Right lobe of liver (tissue), 6 donors: ENCODE measurements around the gene RUBCNL. TPM values are rescaled to one million over a fixed set of nuclear protein-coding genes. Genes with fewer than 3 reads are reported as not detected.

Experiments used
- ATAC-seq, 4 donors: fragments of 200-7000 bp; cut with Tn5 transposase; one replicate each; pipeline ENCODE4 v1.9.1; 2020; ENCODE audit warnings: mild to moderate bottlenecking in 4 of 4, moderate library complexity in 4 of 4
- DNase-seq, 3 donors: peaks; one replicate each; pipeline ENCODE4 v3.0.0-alpha.2; 2020
- H3K27ac ChIP-seq, 3 donors: fragments of 200-600 bp; one replicate each; pipeline ENCODE4 v1.8.0; 2022
- H3K27me3 ChIP-seq, 2 donors: fragments of 200-600 bp; one replicate each; pipeline ENCODE4 v1.8.0; 2022
- H3K36me3 ChIP-seq, 4 donors: fragments of 200-600 bp; sonication (generic) in 1 of 4; one replicate each; pipeline versions ENCODE4 v1.5.1 to v1.8.0; 2017 to 2022; ENCODE audit warnings: control low read depth in 1 of 4
- H3K4me1 ChIP-seq, 4 donors: fragments of 200-600 bp; sonication (generic) in 1 of 4; one replicate each; pipeline versions ENCODE4 v1.5.1 to v1.8.0; 2017 to 2022; ENCODE audit warnings: control low read depth in 1 of 4
- H3K4me3 ChIP-seq, 3 donors: fragments of 200-600 bp; one replicate each; pipeline ENCODE4 v1.8.0; 2022
- H3K9me3 ChIP-seq, 4 donors: fragments of 200-600 bp; sonication (generic) in 1 of 4; one replicate each; pipeline versions ENCODE4 v1.5.1 to v1.8.0; 2017 to 2022; ENCODE audit warnings: control low read depth in 1 of 4
- POLR2A ChIP-seq: fragments of 450-650 bp; IDR thresholded peaks from one replicate; pipeline ENCODE4 v1.6.1; 2017; ENCODE audit warnings: antibody characterized with exemption, mild to moderate bottlenecking
- WGBS: methylation state at CpG from one replicate; pipeline ENCODE4 v1.1.6; 2018; ENCODE audit warnings: low coverage, low lambda C conversion rate; ENCODE audit not compliant: insufficient coverage; ENCODE audit errors: missing lambda C conversion rate; 5-methylcytosine and 5-hydroxymethylcytosine counted together
- intact Hi-C, 2 donors: fragments of 100-400 bp; cut with DNase I; formaldehyde crosslinking; loops; one replicate each; pipeline versions ENCODE4 v1.11.2 to v1.14.1; 2022
- total RNA-seq, 6 experiments: library from RNA; depleted of rRNA in 2 of 6; stranded (reverse); fragments of >200 nt in 2 of 6; fragmentation: NEBNext Ultra II Directional in 3 of 6; extraction: Animal tissue kit (Norgen Biotek cat#: 25700) in 3 of 6; gene quantifications; one replicate each; pipeline versions ENCODE4 v1.1.0 to v1.2.4, GENCODE V29; 2016 to 2023
- TF ChIP-seq, protein P1 (sequence below), 4 donors: fragments of 200-600 bp in 3 of 4; fragments of 450-650 bp in 1 of 4; IDR thresholded peaks; one replicate each; pipeline versions ENCODE4 v1.5.1 to v1.8.0; 2016 to 2022; ENCODE audit warnings: antibody characterized with exemption in 4 of 4, mild to moderate bottlenecking in 2 of 4
- donor health status: DM: no; HTN: yes; CAD: no.
- donor health status: DM: no; HTN: no; CAD: no.
- donor health status: DM: no; HTN: no; CAD: no.
- donor health status: DM: no; HTN: yes; CAD: no.
- donor health status: DM: no; HTN: yes; CAD: no.

Gene RUBCNL
- total RNA-seq, 6 experiments from 2014 or later = 0.46 to 2.3 (median 1.0) TPM

DNA sequence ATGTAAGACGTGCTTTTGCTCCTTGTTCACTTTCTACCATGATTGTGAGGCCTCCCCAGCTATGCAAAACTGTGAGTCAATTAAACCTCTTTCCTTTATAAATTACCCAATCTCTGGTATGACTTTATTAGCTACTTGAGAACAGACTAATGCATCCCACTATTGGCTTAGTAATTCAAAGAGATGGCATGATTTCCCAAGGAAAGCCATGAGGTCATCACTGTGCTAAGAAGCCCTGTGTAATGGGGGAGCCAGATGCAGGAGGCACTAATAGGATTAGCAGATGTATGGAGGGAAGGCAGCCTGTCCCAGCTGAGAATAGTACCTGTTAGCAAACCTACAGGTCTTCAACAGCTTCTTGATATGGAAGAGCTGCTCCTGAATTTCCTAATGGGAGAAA, 38.1 kb downstream of the RUBCNL start:
- Histone ChIP-seq H3K27ac (no peak overlapping the region), H3K9me3 (no peaks in the 10 kb centered on the region), H3K36me3 (no peaks in the 10 kb centered on the region), H3K27me3 (no peaks in the 10 kb centered on the region), H3K4me3 (no peak overlapping the region), H3K4me1 (no peaks in the 10 kb centered on the region)
- WGBS = 67% methylated on average over 1 of the region's 1 CpG
- no peak for DNase-seq
- no peak for TF ChIP-seq POLR2A
- TF ChIP-seq, protein P1, sequence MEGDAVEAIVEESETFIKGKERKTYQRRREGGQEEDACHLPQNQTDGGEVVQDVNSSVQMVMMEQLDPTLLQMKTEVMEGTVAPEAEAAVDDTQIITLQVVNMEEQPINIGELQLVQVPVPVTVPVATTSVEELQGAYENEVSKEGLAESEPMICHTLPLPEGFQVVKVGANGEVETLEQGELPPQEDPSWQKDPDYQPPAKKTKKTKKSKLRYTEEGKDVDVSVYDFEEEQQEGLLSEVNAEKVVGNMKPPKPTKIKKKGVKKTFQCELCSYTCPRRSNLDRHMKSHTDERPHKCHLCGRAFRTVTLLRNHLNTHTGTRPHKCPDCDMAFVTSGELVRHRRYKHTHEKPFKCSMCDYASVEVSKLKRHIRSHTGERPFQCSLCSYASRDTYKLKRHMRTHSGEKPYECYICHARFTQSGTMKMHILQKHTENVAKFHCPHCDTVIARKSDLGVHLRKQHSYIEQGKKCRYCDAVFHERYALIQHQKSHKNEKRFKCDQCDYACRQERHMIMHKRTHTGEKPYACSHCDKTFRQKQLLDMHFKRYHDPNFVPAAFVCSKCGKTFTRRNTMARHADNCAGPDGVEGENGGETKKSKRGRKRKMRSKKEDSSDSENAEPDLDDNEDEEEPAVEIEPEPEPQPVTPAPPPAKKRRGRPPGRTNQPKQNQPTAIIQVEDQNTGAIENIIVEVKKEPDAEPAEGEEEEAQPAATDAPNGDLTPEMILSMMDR (IDR thresholded peaks at IDR 0.05) = no peak
- ATAC-seq = no peak
- intact Hi-C loops = no loop called here

GRCh38 chr13:46347277-46347676, 39.8 kb downstream of the RUBCNL start:
- no peak for TF ChIP-seq POLR2A
- TF ChIP-seq, protein P1 (IDR thresholded peaks at IDR 0.05) = no peak
- 75% methylated on average over 4 of the region's 4 CpGs for WGBS
- Histone ChIP-seq H3K4me3 (no peak overlapping the region), H3K4me1 (no peaks in the 10 kb centered on the region), H3K36me3 (no peaks in the 10 kb centered on the region), H3K27ac (no peak overlapping the region), H3K9me3 (no peaks in the 10 kb centered on the region), H3K27me3 (no peaks in the 10 kb centered on the region)
- DNase-seq (no peak), ATAC-seq (no peak)
- intact Hi-C loops = no loop called here

DNA sequence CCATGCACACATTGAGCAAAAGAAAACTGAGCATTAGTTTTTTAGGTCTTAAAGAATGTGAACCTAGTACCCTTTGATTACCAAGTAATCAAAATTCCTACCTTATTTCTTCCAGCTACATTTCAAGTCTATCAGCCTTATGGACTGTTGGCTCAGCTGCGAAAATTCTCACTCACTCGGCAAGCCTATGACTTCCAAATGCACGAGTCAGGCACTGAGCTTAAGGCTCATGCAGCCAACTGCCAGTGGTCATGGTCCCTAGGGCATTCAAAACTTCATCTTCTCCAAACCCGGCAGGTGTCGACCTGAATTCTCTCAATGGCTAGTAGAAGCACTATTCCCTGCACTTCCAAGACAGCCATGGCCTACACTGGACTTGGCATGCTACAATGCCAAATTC, 41.2 kb downstream of the RUBCNL start:
- no peak overlapping the region for H3K4me3 ChIP-seq
- H3K27me3 ChIP-seq = no peaks in the 10 kb centered on the region
- intact Hi-C loops = no loop called here
- DNase-seq (no peak), ATAC-seq (no peak)
- H3K27ac ChIP-seq = no peak overlapping the region
- no peaks in the 10 kb centered on the region for H3K9me3 ChIP-seq
- WGBS = 61% methylated on average over 3 of the region's 5 CpGs
- no peaks in the 10 kb centered on the region for H3K4me1 ChIP-seq
- no peak for TF ChIP-seq POLR2A
- TF ChIP-seq, protein P1 (IDR thresholded peaks at IDR 0.05) = no peak
- H3K36me3 ChIP-seq = no peaks in the 10 kb centered on the region

GRCh38 chr13:46345398-46345797, 41.7 kb downstream of the RUBCNL start:
- ATAC-seq (no peak), DNase-seq (no peak)
- Histone ChIP-seq H3K36me3 (no peaks in the 10 kb centered on the region), H3K4me1 (no peaks in the 10 kb centered on the region), H3K27me3 (no peaks in the 10 kb centered on the region), H3K4me3 (no peak overlapping the region), H3K27ac (no peak overlapping the region), H3K9me3 (no peaks in the 10 kb centered on the region)
- intact Hi-C loops = no loop called here
- 74% methylated on average over 4 of the region's 5 CpGs for WGBS
- no peak for TF ChIP-seq POLR2A
- TF ChIP-seq, protein P1 (IDR thresholded peaks at IDR 0.05) = no peak
